Uterus (tissue), 4 donors: ENCODE data around the gene TAF6. TPM values are rescaled to one million over a fixed set of nuclear protein-coding genes. Genes with fewer than 3 reads are reported as not detected.

Experiments used
- DNase-seq, 2 donors: peaks; one replicate each; pipeline ENCODE4 v3.0.0-alpha.2; 2019 to 2020
- H3K27ac ChIP-seq, 2 donors: fragments of 200-600 bp; sonication (generic); 1 replicate in 1 of 2; 2 replicates in 1 of 2; pipeline ENCODE4 v1.5.1; 2016 to 2018
- H3K27me3 ChIP-seq, 2 donors: fragments of 200-600 bp; sonication (generic); one replicate each; pipeline ENCODE4 v1.5.1; 2018 to 2019; ENCODE audit warnings: control low read depth in 1 of 2
- H3K36me3 ChIP-seq, 2 donors: fragments of 200-600 bp; sonication (generic); one replicate each; pipeline ENCODE4 v1.5.1; 2019; ENCODE audit warnings: control low read depth in 1 of 2
- H3K4me1 ChIP-seq, 2 donors: fragments of 200-600 bp; sonication (generic); one replicate each; pipeline ENCODE4 v1.5.1; 2018 to 2019; ENCODE audit warnings: control low read depth in 1 of 2
- H3K4me3 ChIP-seq, 2 donors: fragments of 200-600 bp; sonication (generic); 1 replicate in 1 of 2; 2 replicates in 1 of 2; pipeline ENCODE4 v1.5.1; 2018 to 2019; ENCODE audit warnings: mild to moderate bottlenecking in 1 of 2
- H3K9me3 ChIP-seq, 2 donors: fragments of 200-600 bp; sonication (generic); one replicate each; pipeline ENCODE4 v1.5.1; 2019; ENCODE audit warnings: control low read depth in 1 of 2
- POLR2A ChIP-seq, 2 donors: fragments of 450-650 bp; IDR thresholded peaks; one replicate each; pipeline ENCODE4 v1.6.1; 2016; ENCODE audit warnings: antibody characterized with exemption in 2 of 2, mild to moderate bottlenecking in 1 of 2, moderate library complexity in 1 of 2
- intact Hi-C: fragments of 100-400 bp; cut with DNase I; formaldehyde crosslinking; loops from one replicate; pipeline ENCODE4 v1.15.1; 2023; ENCODE audit warnings: low total_unique reads
- total RNA-seq, 4 donors: library from RNA; depleted of rRNA in 3 of 4; stranded (reverse); fragments of >200 nt in 3 of 4; gene quantifications; one replicate each; pipeline versions ENCODE4 v1.1.0 to v1.2.4, GENCODE V29; 2014 to 2023
- TF ChIP-seq, protein P1 (sequence below), 4 experiments: fragments of 200-600 bp in 2 of 4; fragments of 450-650 bp in 2 of 4; sonication (generic) in 2 of 4; IDR thresholded peaks; one replicate each; pipeline ENCODE4 v1.5.1; 2016 to 2019; ENCODE audit warnings: antibody characterized with exemption in 4 of 4, mild to moderate bottlenecking in 2 of 4, moderate library complexity in 1 of 4
- donor health status: DM: yes; HTN: yes; CAD: no.

The TAF6 gene
- total RNA-seq, 4 donors from 2014 or later = 23.5 to 68.9 (median 67.7) TPM

DNA sequence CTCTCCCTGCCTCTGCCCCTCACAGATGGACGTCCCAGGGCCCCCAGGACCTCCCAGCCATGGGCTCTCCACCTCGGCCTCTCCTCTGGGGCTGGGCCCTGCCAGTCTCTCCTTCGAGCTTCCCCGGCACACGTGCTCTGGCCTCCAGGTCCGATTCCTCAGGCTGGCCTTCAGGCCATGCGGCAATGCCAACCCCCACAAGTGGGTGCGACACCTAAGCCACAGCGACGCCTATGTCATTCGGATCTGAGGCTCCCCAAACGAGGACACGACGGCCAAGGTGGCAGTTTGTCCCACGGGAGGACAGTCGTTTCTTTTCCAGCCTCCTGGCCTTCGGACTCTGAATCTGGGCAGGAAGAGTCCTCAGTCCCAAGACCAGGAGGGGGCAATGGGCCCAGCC lies 12.5 kb downstream of the TAF6 start:
- no peaks in the 10 kb centered on the region for H3K36me3 ChIP-seq
- TF ChIP-seq, protein P1, sequence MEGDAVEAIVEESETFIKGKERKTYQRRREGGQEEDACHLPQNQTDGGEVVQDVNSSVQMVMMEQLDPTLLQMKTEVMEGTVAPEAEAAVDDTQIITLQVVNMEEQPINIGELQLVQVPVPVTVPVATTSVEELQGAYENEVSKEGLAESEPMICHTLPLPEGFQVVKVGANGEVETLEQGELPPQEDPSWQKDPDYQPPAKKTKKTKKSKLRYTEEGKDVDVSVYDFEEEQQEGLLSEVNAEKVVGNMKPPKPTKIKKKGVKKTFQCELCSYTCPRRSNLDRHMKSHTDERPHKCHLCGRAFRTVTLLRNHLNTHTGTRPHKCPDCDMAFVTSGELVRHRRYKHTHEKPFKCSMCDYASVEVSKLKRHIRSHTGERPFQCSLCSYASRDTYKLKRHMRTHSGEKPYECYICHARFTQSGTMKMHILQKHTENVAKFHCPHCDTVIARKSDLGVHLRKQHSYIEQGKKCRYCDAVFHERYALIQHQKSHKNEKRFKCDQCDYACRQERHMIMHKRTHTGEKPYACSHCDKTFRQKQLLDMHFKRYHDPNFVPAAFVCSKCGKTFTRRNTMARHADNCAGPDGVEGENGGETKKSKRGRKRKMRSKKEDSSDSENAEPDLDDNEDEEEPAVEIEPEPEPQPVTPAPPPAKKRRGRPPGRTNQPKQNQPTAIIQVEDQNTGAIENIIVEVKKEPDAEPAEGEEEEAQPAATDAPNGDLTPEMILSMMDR (IDR thresholded peaks at IDR 0.05) = no peak
- TF ChIP-seq POLR2A (IDR thresholded peaks at IDR 0.05) = no peak
- H3K27me3 ChIP-seq = no peaks in the 10 kb centered on the region
- H3K27ac ChIP-seq = no peak overlapping the region
- no peaks in the 10 kb centered on the region for H3K9me3 ChIP-seq
- DNase-seq = no peak
- intact Hi-C loops = no loop called here
- no peak overlapping the region for H3K4me3 ChIP-seq
- peaks cover 0 to 5% of the 10 kb centered on the region in 2 donors for H3K4me1 ChIP-seq

DNA sequence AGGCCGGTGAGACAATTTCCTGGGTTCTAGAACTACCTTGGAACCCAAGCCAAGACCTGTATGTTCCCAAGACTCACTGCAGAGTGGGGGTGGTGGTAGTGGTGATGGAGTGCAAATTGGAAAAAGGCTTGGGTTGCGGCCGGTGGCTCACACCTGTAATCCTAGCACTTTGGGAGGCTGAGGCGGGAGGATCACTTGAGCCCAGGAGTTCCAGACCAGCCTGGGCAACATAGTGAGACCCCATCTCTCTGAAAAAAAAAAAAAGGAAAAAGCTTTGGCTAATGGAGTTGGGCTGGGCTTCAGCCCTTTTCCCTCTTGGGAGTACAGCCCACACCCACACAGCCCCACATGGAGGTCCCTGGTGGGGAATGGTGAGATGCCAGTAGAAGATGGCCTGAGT lies 13.6 kb downstream of the TAF6 start:
- no peaks in the 10 kb centered on the region for H3K36me3 ChIP-seq
- no peak for DNase-seq
- TF ChIP-seq, protein P1 (IDR thresholded peaks at IDR 0.05) = no peak
- TF ChIP-seq POLR2A (IDR thresholded peaks at IDR 0.05) = no peak
- H3K27me3 ChIP-seq = no peaks in the 10 kb centered on the region
- H3K4me3 ChIP-seq = no peak overlapping the region
- H3K9me3 ChIP-seq = no peaks in the 10 kb centered on the region
- H3K27ac ChIP-seq = no peak overlapping the region
- intact Hi-C loops = no loop called here
- H3K4me1 ChIP-seq = peaks cover 0 to 5% of the 10 kb centered on the region in 2 donors

DNA sequence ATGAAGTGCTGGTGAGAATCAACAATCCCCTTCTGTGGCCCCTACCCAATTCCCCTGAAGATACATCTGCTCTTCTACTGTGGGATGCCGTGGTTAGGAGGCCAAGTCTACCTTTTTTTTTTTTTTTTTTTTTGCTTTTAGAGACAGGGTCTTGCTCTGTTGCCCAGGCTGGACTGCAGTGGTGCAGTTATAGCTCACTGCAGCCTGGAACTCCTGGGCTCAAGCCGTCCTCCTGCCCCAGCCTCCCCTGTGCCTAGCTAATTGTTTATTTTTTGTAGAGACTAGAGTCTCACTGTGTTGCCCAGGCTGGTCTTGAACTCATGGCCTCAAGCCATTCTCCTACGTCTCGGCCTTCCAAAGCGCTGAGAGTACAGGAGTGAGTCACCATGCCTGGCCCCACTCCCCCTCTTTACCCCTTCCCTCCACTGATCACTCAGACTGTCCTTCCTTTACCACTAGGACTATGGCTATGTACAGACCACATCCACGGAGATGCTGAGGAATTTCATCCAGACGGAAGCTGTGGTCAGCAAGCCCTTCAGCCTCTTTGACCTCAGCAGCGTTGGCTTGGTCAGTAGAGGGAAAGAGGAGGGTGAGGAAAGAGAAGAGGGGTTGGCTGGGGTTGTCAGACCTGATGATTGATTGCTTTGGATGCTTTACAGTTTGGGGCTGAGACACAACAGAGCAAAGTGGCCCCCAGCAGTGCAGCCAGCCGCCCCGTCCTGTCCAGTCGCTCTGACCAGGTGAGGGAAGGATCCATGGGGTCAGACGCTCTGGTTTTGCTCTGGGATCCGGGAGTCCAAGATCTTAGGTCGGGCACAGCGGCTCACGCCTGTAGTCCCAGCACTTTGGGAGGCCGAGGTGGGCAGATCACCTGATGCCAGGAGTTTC lies 16.0 kb downstream of the TAF6 start:
- Histone ChIP-seq H3K36me3 (no peaks in the 10 kb centered on the region), H3K27me3 (no peaks in the 10 kb centered on the region), H3K4me1 (peaks cover 0 to 17% of the 10 kb centered on the region in 2 donors), H3K4me3 (no peak overlapping the region), H3K27ac (no peak overlapping the region), H3K9me3 (no peaks in the 10 kb centered on the region)
- intact Hi-C loops = no loop called here
- DNase-seq = no peak
- TF ChIP-seq POLR2A (IDR thresholded peaks at IDR 0.05) = no peak
- TF ChIP-seq, protein P1 (IDR thresholded peaks at IDR 0.05) = no peak

DNA sequence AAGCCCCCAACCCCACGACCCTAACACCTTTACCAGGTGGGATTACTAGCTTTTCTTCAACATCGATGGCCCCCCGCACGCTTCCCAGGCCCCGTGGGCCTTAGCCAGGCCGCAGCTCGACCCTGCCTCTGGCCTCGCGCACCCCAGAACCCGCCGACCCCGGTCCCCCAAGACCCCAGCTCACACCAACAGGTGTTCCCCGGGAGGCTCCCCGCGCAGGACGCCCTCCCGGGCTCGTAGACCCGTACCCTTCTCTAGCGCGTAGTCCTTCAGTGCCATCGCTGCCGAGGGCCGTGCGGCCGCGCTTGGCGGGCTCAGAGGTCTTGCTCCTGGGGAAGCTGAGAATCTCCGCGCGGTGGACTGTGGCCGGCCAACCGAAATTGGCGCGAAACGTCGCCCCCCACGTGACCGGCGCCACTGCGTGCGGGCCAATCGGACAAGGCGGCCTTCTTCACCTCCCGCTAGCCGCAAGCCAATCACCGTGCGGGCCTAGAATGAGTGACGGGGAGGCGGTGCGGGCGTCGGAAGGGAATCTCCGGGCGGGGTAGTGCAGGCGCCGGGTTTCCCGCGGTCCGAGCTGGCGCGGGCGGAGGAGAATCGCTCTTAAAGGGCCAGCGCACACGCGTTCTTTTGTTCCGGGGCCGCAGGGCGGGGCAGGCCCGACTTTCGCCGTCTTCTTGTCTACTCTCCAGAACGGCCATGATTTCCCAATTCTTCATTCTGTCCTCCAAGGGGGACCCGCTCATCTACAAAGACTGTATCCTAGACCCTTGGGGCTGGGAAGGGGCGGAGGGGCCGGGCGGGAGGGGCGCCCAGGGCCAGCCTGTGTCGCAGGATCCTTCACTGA lies 17.9 kb downstream of the TAF6 start, which contains the start of the genes AP4M1 and MCM7:
AP4M1 (plus strand) TSS at position 628 of the 847 bp plus-strand sequence; CDS start at position 700, 72 bp downstream.
MCM7 (minus strand) TSS at position 382 of the 847 bp plus-strand sequence; CDS start at position 279, 103 bp downstream.
- TF ChIP-seq, protein P1 (IDR thresholded peaks at IDR 0.05) = peak in 1 of 4 experiments; percentile 31
- TF ChIP-seq POLR2A (IDR thresholded peaks at IDR 0.05) = peak; percentile 13 to 48
- DNase-seq = peak; percentile 98 to 99
- H3K4me1 ChIP-seq = peaks cover 0 to 17% of the 10 kb centered on the region in 2 donors
- H3K27ac ChIP-seq = peak within 1 kb of the TSS; percentile 92 to 96
- H3K27me3 ChIP-seq = no peaks in the 10 kb centered on the region
- no peaks in the 10 kb centered on the region for H3K36me3 ChIP-seq
- no peaks in the 10 kb centered on the region for H3K9me3 ChIP-seq
- H3K4me3 ChIP-seq = peak within 1 kb of the TSS; percentile 72 to 84
- intact Hi-C loops = no loop called here
